Mucosa of rectum (tissue), 2 donors: Measurements from ENCODE around the gene LINC01488.

ENCODE experiments used
- H3K27ac ChIP-seq, 2 donors: one replicate each; pipeline ENCODE4 v1.7.0; 2013; ENCODE audit warnings: inconsistent platforms in 2 of 2, low read depth in 2 of 2, low read length in 2 of 2
- H3K27me3 ChIP-seq, 2 donors: one replicate each; pipeline ENCODE4 v1.7.0; 2013; ENCODE audit warnings: low read length in 2 of 2; ENCODE audit not compliant: control insufficient read depth in 2 of 2, insufficient read depth in 2 of 2
- H3K36me3 ChIP-seq, 2 donors: one replicate each; pipeline ENCODE4 v1.7.0; 2013; ENCODE audit warnings: low read length in 2 of 2; ENCODE audit not compliant: control insufficient read depth in 2 of 2, insufficient read depth in 2 of 2
- H3K4me1 ChIP-seq, 2 donors: one replicate each; pipeline ENCODE4 v1.7.0; 2013; ENCODE audit warnings: low read length in 2 of 2, mild to moderate bottlenecking in 1 of 2; ENCODE audit not compliant: control insufficient read depth in 2 of 2, insufficient read depth in 2 of 2
- H3K4me3 ChIP-seq, 2 donors: one replicate each; pipeline ENCODE4 v1.7.0; 2013; ENCODE audit warnings: low read length in 2 of 2
- H3K9ac ChIP-seq, 2 donors: one replicate each; pipeline ENCODE4 v1.7.0; 2013; ENCODE audit warnings: low read length in 2 of 2, low read depth in 1 of 2, mild to moderate bottlenecking in 1 of 2
- H3K9me3 ChIP-seq, 2 donors: one replicate each; pipeline ENCODE4 v1.7.0; 2013; ENCODE audit warnings: low read length in 2 of 2; ENCODE audit not compliant: control insufficient read depth in 2 of 2
- donor health status: healthy.
- donor health status: Normal muscosa, but diverticular disease.

The LINC01488 gene

GRCh38 chr11:69520186-69520916 is 38.9 kb downstream of the LINC01488 start:
- Histone ChIP-seq H3K27me3 (no peaks in the 10 kb centered on the region), H3K9ac (no peak overlapping the region), H3K36me3 (no peaks in the 10 kb centered on the region), H3K27ac (no peak overlapping the region), H3K4me1 (no peaks in the 10 kb centered on the region), H3K4me3 (no peak overlapping the region), H3K9me3 (no peaks in the 10 kb centered on the region)

GRCh38 chr11:69521457-69521856 is 40.0 kb downstream of the LINC01488 start:
- no peak overlapping the region for H3K4me3 ChIP-seq
- H3K36me3 ChIP-seq = no peaks in the 10 kb centered on the region
- H3K27me3 ChIP-seq = no peaks in the 10 kb centered on the region
- no peaks in the 10 kb centered on the region for H3K9me3 ChIP-seq
- H3K9ac ChIP-seq = no peak overlapping the region
- H3K4me1 ChIP-seq = no peaks in the 10 kb centered on the region
- no peak overlapping the region for H3K27ac ChIP-seq

- H3K36me3 ChIP-seq = no peaks in the 10 kb centered on the region
- no peak overlapping the region for H3K9ac ChIP-seq
- no peaks in the 10 kb centered on the region for H3K9me3 ChIP-seq
- H3K27ac ChIP-seq = no peak overlapping the region
- no peaks in the 10 kb centered on the region for H3K4me1 ChIP-seq
- no peak overlapping the region for H3K4me3 ChIP-seq
- no peaks in the 10 kb centered on the region for H3K27me3 ChIP-seq
These were observed 42.0 kb downstream of the LINC01488 start for GRCh38 chr11:69523453-69523852.

GRCh38 chr11:69524291-69524882 is 42.9 kb downstream of the LINC01488 start:
- no peak overlapping the region for H3K9ac ChIP-seq
- no peak overlapping the region for H3K27ac ChIP-seq
- no peaks in the 10 kb centered on the region for H3K27me3 ChIP-seq
- H3K9me3 ChIP-seq = no peaks in the 10 kb centered on the region
- H3K36me3 ChIP-seq = no peaks in the 10 kb centered on the region
- H3K4me3 ChIP-seq = no peak overlapping the region
- H3K4me1 ChIP-seq = no peaks in the 10 kb centered on the region

GRCh38 chr11:69524991-69525411 is 43.5 kb downstream of the LINC01488 start:
- Histone ChIP-seq H3K9me3 (no peaks in the 10 kb centered on the region), H3K27me3 (no peaks in the 10 kb centered on the region), H3K36me3 (no peaks in the 10 kb centered on the region), H3K27ac (no peak overlapping the region), H3K4me3 (no peak overlapping the region), H3K4me1 (no peaks in the 10 kb centered on the region), H3K9ac (no peak overlapping the region)

GRCh38 chr11:69525516-69526452 is 44.3 kb downstream of the LINC01488 start:
- Histone ChIP-seq H3K27ac (no peak overlapping the region), H3K9ac (no peak overlapping the region), H3K4me1 (no peaks in the 10 kb centered on the region), H3K4me3 (no peak overlapping the region), H3K36me3 (no peaks in the 10 kb centered on the region), H3K27me3 (no peaks in the 10 kb centered on the region), H3K9me3 (no peaks in the 10 kb centered on the region)

GRCh38 chr11:69526453-69526810 is 45.0 kb downstream of the LINC01488 start:
- Histone ChIP-seq H3K36me3 (no peaks in the 10 kb centered on the region), H3K9ac (no peak overlapping the region), H3K4me3 (no peak overlapping the region), H3K27me3 (no peaks in the 10 kb centered on the region), H3K4me1 (no peaks in the 10 kb centered on the region), H3K27ac (no peak overlapping the region), H3K9me3 (no peaks in the 10 kb centered on the region)

- H3K4me3 ChIP-seq = no peak overlapping the region
- H3K9me3 ChIP-seq = no peaks in the 10 kb centered on the region
- no peak overlapping the region for H3K27ac ChIP-seq
- no peak overlapping the region for H3K9ac ChIP-seq
- H3K4me1 ChIP-seq = no peaks in the 10 kb centered on the region
- H3K36me3 ChIP-seq = no peaks in the 10 kb centered on the region
- no peaks in the 10 kb centered on the region for H3K27me3 ChIP-seq
These were observed 47.5 kb downstream of the LINC01488 start for GRCh38 chr11:69529001-69529400.

GRCh38 chr11:69530278-69531070 is 49.0 kb downstream of the LINC01488 start:
- H3K9ac ChIP-seq = no peak overlapping the region
- no peaks in the 10 kb centered on the region for H3K9me3 ChIP-seq
- no peak overlapping the region for H3K27ac ChIP-seq
- H3K4me1 ChIP-seq = no peaks in the 10 kb centered on the region
- H3K4me3 ChIP-seq = no peak overlapping the region
- H3K27me3 ChIP-seq = no peaks in the 10 kb centered on the region
- H3K36me3 ChIP-seq = no peaks in the 10 kb centered on the region
